Liver (tissue), 9 donors: ENCODE results near the gene NEIL1. TPM values are rescaled to one million over a fixed set of nuclear protein-coding genes. Genes with fewer than 3 reads are reported as not detected.

ENCODE experiments used
- DNase-seq: peaks from one replicate; pipeline ENCODE4 v3.0.0-alpha.2; 2017; ENCODE audit warnings: low spot score
- H3K27ac ChIP-seq, 2 donors: one replicate each; pipeline ENCODE4 v1.7.0; 2013; ENCODE audit warnings: inconsistent platforms in 2 of 2, low read length in 2 of 2, control low read depth in 1 of 2, low read depth in 1 of 2, mild to moderate bottlenecking in 1 of 2
- H3K27me3 ChIP-seq, 4 donors: one replicate each; pipeline versions ENCODE4 v1.6.1 to v1.7.0; 2013; ENCODE audit warnings: low read length in 3 of 4, inconsistent platforms in 1 of 4, mild to moderate bottlenecking in 1 of 4, moderate library complexity in 1 of 4; ENCODE audit not compliant: control insufficient read depth in 4 of 4, insufficient read depth in 4 of 4
- H3K36me3 ChIP-seq, 4 donors: one replicate each; pipeline versions ENCODE4 v1.6.1 to v1.7.0; 2013; ENCODE audit warnings: low read length in 3 of 4, mild to moderate bottlenecking in 3 of 4, low read depth in 1 of 4, moderate library complexity in 1 of 4; ENCODE audit not compliant: control insufficient read depth in 4 of 4, insufficient read depth in 3 of 4
- H3K4me1 ChIP-seq, 4 donors: one replicate each; pipeline versions ENCODE4 v1.6.1 to v1.7.0; 2013; ENCODE audit warnings: low read length in 3 of 4, mild to moderate bottlenecking in 3 of 4, moderate library complexity in 1 of 4; ENCODE audit not compliant: control insufficient read depth in 4 of 4, insufficient read depth in 4 of 4
- H3K4me3 ChIP-seq, 3 donors: one replicate each; pipeline versions ENCODE4 v1.6.1 to v1.7.0; 2013; ENCODE audit warnings: low read length in 3 of 3, control low read depth in 1 of 3, low read depth in 1 of 3, mild to moderate bottlenecking in 1 of 3
- H3K9ac ChIP-seq, 2 donors: one replicate each; pipeline ENCODE4 v1.7.0; 2013; ENCODE audit warnings: low read length in 2 of 2, mild to moderate bottlenecking in 2 of 2, moderate library complexity in 2 of 2, control low read depth in 1 of 2, low read depth in 1 of 2
- H3K9me3 ChIP-seq, 4 donors: one replicate each; pipeline versions ENCODE4 v1.6.1 to v1.7.0; 2013; ENCODE audit warnings: low read length in 3 of 4; ENCODE audit not compliant: control insufficient read depth in 4 of 4
- EGR1 ChIP-seq, 2 donors: IDR thresholded peaks; 2 replicates each; pipeline ENCODE4 v1.6.1; 2016 to 2018; ENCODE audit warnings: antibody characterized with exemption in 2 of 2, low read depth in 2 of 2
- FOXA1 ChIP-seq: IDR thresholded peaks from 2 replicates; pipeline ENCODE4 v1.6.1; 2016; ENCODE audit warnings: antibody characterized with exemption
- FOXA2 ChIP-seq: IDR thresholded peaks from 2 replicates; pipeline ENCODE4 v1.6.1; 2016; ENCODE audit warnings: antibody characterized with exemption
- GABPA ChIP-seq, 2 donors: IDR thresholded peaks in 1 of 2; conservative IDR thresholded peaks in 1 of 2; 2 replicates each; pipeline ENCODE4 v1.6.1; 2016; ENCODE audit warnings: antibody characterized with exemption in 2 of 2, mild to moderate bottlenecking in 1 of 2, moderate library complexity in 1 of 2
- HNF4A ChIP-seq, 2 donors: conservative IDR thresholded peaks; 2 replicates each; pipeline ENCODE4 v1.6.1; 2016; ENCODE audit warnings: antibody characterized with exemption in 2 of 2, mild to moderate bottlenecking in 2 of 2
- HNF4G ChIP-seq: IDR thresholded peaks from 2 replicates; pipeline ENCODE4 v1.6.1; 2016; ENCODE audit warnings: antibody characterized with exemption
- JUND ChIP-seq, 2 donors: IDR thresholded peaks; 2 replicates each; pipeline ENCODE4 v1.6.1; 2016; ENCODE audit warnings: antibody characterized with exemption in 2 of 2
- NR2F2 ChIP-seq: IDR thresholded peaks from 2 replicates; pipeline ENCODE4 v1.6.1; 2016; ENCODE audit warnings: antibody characterized with exemption
- RAD21 ChIP-seq, 2 donors: IDR thresholded peaks; 2 replicates each; pipeline ENCODE4 v1.6.1; 2016; ENCODE audit warnings: antibody characterized with exemption in 2 of 2, mild to moderate bottlenecking in 2 of 2
- RXRA ChIP-seq, 2 donors: IDR thresholded peaks; 2 replicates each; pipeline ENCODE4 v1.6.1; 2017 to 2018; ENCODE audit warnings: antibody characterized with exemption in 2 of 2, mild to moderate bottlenecking in 1 of 2
- SP1 ChIP-seq: IDR thresholded peaks from 2 replicates; pipeline ENCODE4 v1.6.1; 2018; ENCODE audit warnings: antibody characterized with exemption, mild to moderate bottlenecking
- TAF1 ChIP-seq: conservative IDR thresholded peaks from 2 replicates; pipeline ENCODE4 v1.6.1; 2016; ENCODE audit warnings: antibody characterized with exemption, mild to moderate bottlenecking
- YY1 ChIP-seq: IDR thresholded peaks from 2 replicates; pipeline ENCODE4 v1.6.1; 2016; ENCODE audit warnings: antibody characterized with exemption, mild to moderate bottlenecking
- WGBS: extraction: QIAGEN DNeasy Blood & Tissue Kit; methylation state at CpG from one replicate; pipeline ENCODE4 v1.1.7; 2013; 5-methylcytosine and 5-hydroxymethylcytosine counted together
- polyA plus RNA-seq, 2 donors: library from polyadenylated mRNA; stranded (reverse) in 1 of 2; unstranded in 1 of 2; fragments of 200-250 nt in 1 of 2; fragments of >200 nt in 1 of 2; fragmentation: Nextera tagmentation in 1 of 2; extraction: Ambion mirVana in 1 of 2; gene quantifications; one replicate each; pipeline versions ENCODE4 v1.2.1 to v1.2.3, GENCODE V29; 2013 to 2015
- total RNA-seq, 2 donors: library from RNA; depleted of rRNA; stranded (reverse); fragments of >200 nt; gene quantifications; one replicate each; pipeline ENCODE4 v1.2.3, GENCODE V29; 2014
- TF ChIP-seq, protein P1 (sequence below): IDR thresholded peaks from 2 replicates; pipeline ENCODE4 v1.6.1; 2016; ENCODE audit warnings: antibody characterized with exemption
- TF ChIP-seq, protein P2 (sequence below): IDR thresholded peaks from 2 replicates; pipeline ENCODE4 v1.6.1; 2016; ENCODE audit warnings: antibody characterized with exemption
- TF ChIP-seq, protein P3 (sequence below): fragments of 150-350 bp; IDR thresholded peaks from 2 replicates; pipeline ENCODE4 v1.5.1; 2017; ENCODE audit warnings: improper control_type of control experiment, low read depth, low read length; ENCODE audit not compliant: missing input control
- TF ChIP-seq, protein P4 (sequence below): IDR thresholded peaks from 2 replicates; pipeline ENCODE4 v1.6.1; 2016; ENCODE audit warnings: antibody characterized with exemption
- TF ChIP-seq, protein P5 (sequence below): IDR thresholded peaks from 2 replicates; pipeline ENCODE4 v1.6.1; 2016; ENCODE audit warnings: antibody characterized with exemption, mild to moderate bottlenecking
- donor health status: healthy.
- donor health status: healthy.
- donor health status: healthy.
- donor health status: healthy.
- donor health status: healthy.

Gene NEIL1
- total and polyA plus RNA-seq, 4 donors, result 5.3 to 25.8 (median 17.5) TPM

DNA sequence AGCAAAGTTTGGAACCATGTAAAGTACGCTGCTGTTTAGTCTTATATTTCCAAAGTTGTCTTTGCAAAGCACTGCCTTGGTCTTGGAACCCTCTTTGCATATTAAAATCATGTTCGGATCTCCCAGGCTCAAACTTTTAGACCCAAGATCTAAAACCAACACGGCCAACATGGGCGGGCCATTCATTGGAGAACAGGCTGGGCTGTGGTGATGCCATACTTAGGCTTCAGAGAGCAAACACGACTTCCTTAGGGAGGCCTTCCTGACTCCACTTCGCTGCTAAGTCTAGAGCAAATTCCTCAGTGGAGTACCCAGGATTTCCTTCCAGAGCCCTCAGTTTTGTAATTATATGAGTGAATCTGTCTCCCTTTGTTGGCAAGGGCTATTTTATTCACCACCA is 18.0 kb downstream of the NEIL1 start:
- Histone ChIP-seq H3K4me1 (peaks cover 0 to 18% (median 16%) of the 10 kb centered on the region in 4 donors), H3K27ac (no peak overlapping the region), H3K9me3 (no peaks in the 10 kb centered on the region), H3K9ac (no peak overlapping the region), H3K27me3 (no peaks in the 10 kb centered on the region), H3K36me3 (peaks cover 15 to 62% (median 29%) of the 10 kb centered on the region in 4 donors), H3K4me3 (no peak overlapping the region)
- DNase-seq, result no peak
- WGBS, result 94% methylated on average over 6 of the region's 6 CpGs
- TF ChIP-seq EGR1 (IDR thresholded peaks at IDR 0.05; ENCODE audit: low read depth in 2 of 2) (no peak), TAF1 (no peak), NR2F2 (no peak), HNF4G (no peak), FOXA2 (no peak), YY1 (no peak), FOXA1 (no peak), RAD21 (IDR thresholded peaks at IDR 0.05) (no peak), GABPA (IDR thresholded peaks at IDR 0.05 in 1 of 2, conservative IDR thresholded peaks at IDR 0.05 in 1 of 2) (no peak), JUND (IDR thresholded peaks at IDR 0.05) (no peak), SP1 (no peak), RXRA (IDR thresholded peaks at IDR 0.05) (no peak), HNF4A (conservative IDR thresholded peaks at IDR 0.05) (no peak)
- TF ChIP-seq, protein P1, sequence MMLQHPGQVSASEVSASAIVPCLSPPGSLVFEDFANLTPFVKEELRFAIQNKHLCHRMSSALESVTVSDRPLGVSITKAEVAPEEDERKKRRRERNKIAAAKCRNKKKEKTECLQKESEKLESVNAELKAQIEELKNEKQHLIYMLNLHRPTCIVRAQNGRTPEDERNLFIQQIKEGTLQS, result no peak
- TF ChIP-seq, protein P2, sequence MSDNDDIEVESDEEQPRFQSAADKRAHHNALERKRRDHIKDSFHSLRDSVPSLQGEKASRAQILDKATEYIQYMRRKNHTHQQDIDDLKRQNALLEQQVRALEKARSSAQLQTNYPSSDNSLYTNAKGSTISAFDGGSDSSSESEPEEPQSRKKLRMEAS, result no peak
- TF ChIP-seq, protein P3, sequence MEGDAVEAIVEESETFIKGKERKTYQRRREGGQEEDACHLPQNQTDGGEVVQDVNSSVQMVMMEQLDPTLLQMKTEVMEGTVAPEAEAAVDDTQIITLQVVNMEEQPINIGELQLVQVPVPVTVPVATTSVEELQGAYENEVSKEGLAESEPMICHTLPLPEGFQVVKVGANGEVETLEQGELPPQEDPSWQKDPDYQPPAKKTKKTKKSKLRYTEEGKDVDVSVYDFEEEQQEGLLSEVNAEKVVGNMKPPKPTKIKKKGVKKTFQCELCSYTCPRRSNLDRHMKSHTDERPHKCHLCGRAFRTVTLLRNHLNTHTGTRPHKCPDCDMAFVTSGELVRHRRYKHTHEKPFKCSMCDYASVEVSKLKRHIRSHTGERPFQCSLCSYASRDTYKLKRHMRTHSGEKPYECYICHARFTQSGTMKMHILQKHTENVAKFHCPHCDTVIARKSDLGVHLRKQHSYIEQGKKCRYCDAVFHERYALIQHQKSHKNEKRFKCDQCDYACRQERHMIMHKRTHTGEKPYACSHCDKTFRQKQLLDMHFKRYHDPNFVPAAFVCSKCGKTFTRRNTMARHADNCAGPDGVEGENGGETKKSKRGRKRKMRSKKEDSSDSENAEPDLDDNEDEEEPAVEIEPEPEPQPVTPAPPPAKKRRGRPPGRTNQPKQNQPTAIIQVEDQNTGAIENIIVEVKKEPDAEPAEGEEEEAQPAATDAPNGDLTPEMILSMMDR, result no peak
- TF ChIP-seq, protein P4, sequence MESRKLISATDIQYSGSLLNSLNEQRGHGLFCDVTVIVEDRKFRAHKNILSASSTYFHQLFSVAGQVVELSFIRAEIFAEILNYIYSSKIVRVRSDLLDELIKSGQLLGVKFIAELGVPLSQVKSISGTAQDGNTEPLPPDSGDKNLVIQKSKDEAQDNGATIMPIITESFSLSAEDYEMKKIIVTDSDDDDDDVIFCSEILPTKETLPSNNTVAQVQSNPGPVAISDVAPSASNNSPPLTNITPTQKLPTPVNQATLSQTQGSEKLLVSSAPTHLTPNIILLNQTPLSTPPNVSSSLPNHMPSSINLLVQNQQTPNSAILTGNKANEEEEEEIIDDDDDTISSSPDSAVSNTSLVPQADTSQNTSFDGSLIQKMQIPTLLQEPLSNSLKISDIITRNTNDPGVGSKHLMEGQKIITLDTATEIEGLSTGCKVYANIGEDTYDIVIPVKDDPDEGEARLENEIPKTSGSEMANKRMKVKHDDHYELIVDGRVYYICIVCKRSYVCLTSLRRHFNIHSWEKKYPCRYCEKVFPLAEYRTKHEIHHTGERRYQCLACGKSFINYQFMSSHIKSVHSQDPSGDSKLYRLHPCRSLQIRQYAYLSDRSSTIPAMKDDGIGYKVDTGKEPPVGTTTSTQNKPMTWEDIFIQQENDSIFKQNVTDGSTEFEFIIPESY, result no peak
- TF ChIP-seq, protein P5, sequence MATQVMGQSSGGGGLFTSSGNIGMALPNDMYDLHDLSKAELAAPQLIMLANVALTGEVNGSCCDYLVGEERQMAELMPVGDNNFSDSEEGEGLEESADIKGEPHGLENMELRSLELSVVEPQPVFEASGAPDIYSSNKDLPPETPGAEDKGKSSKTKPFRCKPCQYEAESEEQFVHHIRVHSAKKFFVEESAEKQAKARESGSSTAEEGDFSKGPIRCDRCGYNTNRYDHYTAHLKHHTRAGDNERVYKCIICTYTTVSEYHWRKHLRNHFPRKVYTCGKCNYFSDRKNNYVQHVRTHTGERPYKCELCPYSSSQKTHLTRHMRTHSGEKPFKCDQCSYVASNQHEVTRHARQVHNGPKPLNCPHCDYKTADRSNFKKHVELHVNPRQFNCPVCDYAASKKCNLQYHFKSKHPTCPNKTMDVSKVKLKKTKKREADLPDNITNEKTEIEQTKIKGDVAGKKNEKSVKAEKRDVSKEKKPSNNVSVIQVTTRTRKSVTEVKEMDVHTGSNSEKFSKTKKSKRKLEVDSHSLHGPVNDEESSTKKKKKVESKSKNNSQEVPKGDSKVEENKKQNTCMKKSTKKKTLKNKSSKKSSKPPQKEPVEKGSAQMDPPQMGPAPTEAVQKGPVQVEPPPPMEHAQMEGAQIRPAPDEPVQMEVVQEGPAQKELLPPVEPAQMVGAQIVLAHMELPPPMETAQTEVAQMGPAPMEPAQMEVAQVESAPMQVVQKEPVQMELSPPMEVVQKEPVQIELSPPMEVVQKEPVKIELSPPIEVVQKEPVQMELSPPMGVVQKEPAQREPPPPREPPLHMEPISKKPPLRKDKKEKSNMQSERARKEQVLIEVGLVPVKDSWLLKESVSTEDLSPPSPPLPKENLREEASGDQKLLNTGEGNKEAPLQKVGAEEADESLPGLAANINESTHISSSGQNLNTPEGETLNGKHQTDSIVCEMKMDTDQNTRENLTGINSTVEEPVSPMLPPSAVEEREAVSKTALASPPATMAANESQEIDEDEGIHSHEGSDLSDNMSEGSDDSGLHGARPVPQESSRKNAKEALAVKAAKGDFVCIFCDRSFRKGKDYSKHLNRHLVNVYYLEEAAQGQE, result no peak
